ENCODE data around the gene BTF3.
"Not testable (repeated sequence)": the region's sequence is repeated elsewhere in the genome, so short reads cannot be mapped to it uniquely, and the experiment has no call there.

DNA sequence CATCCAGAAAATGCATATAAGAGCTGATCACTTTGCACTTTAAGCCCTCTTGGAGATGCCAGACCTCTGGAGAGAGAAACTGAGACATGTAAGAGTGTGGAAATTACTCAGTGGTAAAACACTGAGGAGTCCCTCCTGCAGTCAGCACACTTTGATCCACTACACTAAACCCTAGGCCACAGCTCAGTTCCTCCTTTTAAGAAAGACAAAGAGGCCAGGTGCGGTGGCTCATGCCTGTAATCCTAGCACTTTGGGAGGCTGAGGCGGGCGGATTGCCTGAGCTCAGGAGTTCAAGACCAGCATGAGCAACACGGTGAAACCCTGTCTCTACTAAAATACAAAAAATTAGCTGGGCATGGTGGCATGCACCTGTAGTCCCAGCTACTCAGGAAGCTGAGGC lies 11.0 kb upstream of the BTF3 start:
- TF ChIP-seq, protein P1, sequence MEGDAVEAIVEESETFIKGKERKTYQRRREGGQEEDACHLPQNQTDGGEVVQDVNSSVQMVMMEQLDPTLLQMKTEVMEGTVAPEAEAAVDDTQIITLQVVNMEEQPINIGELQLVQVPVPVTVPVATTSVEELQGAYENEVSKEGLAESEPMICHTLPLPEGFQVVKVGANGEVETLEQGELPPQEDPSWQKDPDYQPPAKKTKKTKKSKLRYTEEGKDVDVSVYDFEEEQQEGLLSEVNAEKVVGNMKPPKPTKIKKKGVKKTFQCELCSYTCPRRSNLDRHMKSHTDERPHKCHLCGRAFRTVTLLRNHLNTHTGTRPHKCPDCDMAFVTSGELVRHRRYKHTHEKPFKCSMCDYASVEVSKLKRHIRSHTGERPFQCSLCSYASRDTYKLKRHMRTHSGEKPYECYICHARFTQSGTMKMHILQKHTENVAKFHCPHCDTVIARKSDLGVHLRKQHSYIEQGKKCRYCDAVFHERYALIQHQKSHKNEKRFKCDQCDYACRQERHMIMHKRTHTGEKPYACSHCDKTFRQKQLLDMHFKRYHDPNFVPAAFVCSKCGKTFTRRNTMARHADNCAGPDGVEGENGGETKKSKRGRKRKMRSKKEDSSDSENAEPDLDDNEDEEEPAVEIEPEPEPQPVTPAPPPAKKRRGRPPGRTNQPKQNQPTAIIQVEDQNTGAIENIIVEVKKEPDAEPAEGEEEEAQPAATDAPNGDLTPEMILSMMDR (IDR thresholded peaks at IDR 0.05) = not testable (repeated sequence)
- TF ChIP-seq POLR2A (IDR thresholded peaks at IDR 0.05) = not testable (repeated sequence)

Measured in testis (tissue), 2 donors.